IMR-90 (cell line): ENCODE measurements around the gene ABCA2. TPM values are rescaled to one million over a fixed set of nuclear protein-coding genes. Genes with fewer than 3 reads are reported as not detected.

ENCODE experiments used
- ATAC-seq: fragments of 200-7000 bp; cut with Tn5 transposase; 2 replicates; pipeline ENCODE4 v1.9.1; 2020; ENCODE audit warnings: low read depth, mild to moderate bottlenecking, moderate library complexity
- BruUV-seq: library from RNA; stranded (reverse); fragments of 400-500 nt; replicated peaks from 2 replicates; lab custom pipeline; 2021; lab: Mats Ljungman, UMichigan
- CTCF ChIA-PET: fragments of 300-600 bp; formaldehyde crosslinking; extraction: SDS; loops from one replicate; lab custom pipeline; 2021; ENCODE audit warnings: antibody characterized with exemption; lab: Yijun Ruan, JAX
- POLR2A ChIA-PET: fragments of 300-600 bp; sonication (Branson Sonifier 250); formaldehyde crosslinking; loops from one replicate; lab custom pipeline; 2022; ENCODE audit warnings: antibody characterized with exemption; ENCODE audit not compliant: unreplicated experiment; lab: Charles Lee
- DNase-seq: peaks from one replicate; pipeline ENCODE4 v3.0.0; 2013
- H2AFZ ChIP-seq: replicated peaks from 2 replicates; pipeline ENCODE3; 2013; ENCODE audit warnings: low read length, mild to moderate bottlenecking; ENCODE audit not compliant: poor library complexity
- H2AK5ac ChIP-seq: 2 replicates; pipeline ENCODE4 v1.6.1; 2013; ENCODE audit warnings: low read depth, low read length, inconsistent platforms
- H2AK9ac ChIP-seq: replicated peaks from 2 replicates; pipeline ENCODE3; 2013; ENCODE audit warnings: mild to moderate bottlenecking, low read depth, low read length, moderate library complexity; ENCODE audit not compliant: poor library complexity
- H2BK120ac ChIP-seq: 2 replicates; pipeline ENCODE4 v1.6.1; 2013; ENCODE audit warnings: low read depth, low read length, inconsistent platforms
- H2BK15ac ChIP-seq: 3 replicates; pipeline ENCODE4 v1.6.1; 2013; ENCODE audit warnings: low read depth, low read length, inconsistent platforms
- H2BK20ac ChIP-seq: 2 replicates; pipeline ENCODE4 v1.6.1; 2013; ENCODE audit warnings: low read depth, mild to moderate bottlenecking, inconsistent platforms, low read length, moderate library complexity
- H2BK5ac ChIP-seq: 2 replicates; pipeline ENCODE4 v1.6.1; 2013; ENCODE audit warnings: mild to moderate bottlenecking, low read depth, low read length, inconsistent platforms; ENCODE audit not compliant: poor library complexity, severe bottlenecking
- H3K14ac ChIP-seq: replicated peaks from 2 replicates; pipeline ENCODE4 v1.6.1; 2013; ENCODE audit warnings: low read depth, low read length, inconsistent platforms
- H3K18ac ChIP-seq: 2 replicates; pipeline ENCODE4 v1.6.1; 2013; ENCODE audit warnings: low read depth, low read length, control low read depth
- H3K23ac ChIP-seq: 2 replicates; pipeline ENCODE4 v1.6.1; 2013; ENCODE audit warnings: low read depth, low read length, inconsistent platforms
- H3K27ac ChIP-seq: 2 replicates; pipeline ENCODE4 v1.5.1; 2013; ENCODE audit warnings: mild to moderate bottlenecking, control low read depth, low read length; ENCODE audit not compliant: insufficient read depth
- H3K27me3 ChIP-seq: 2 replicates; pipeline ENCODE4 v1.6.1; 2013; ENCODE audit warnings: low read length; ENCODE audit not compliant: control insufficient read depth, insufficient read depth
- H3K36me3 ChIP-seq: 2 replicates; pipeline ENCODE4 v1.6.1; 2013; ENCODE audit warnings: low read length, mixed read lengths; ENCODE audit not compliant: control insufficient read depth, insufficient read depth
- H3K4ac ChIP-seq: 2 replicates; pipeline ENCODE4 v1.6.1; 2013; ENCODE audit warnings: low read depth, low read length, inconsistent platforms
- H3K4me1 ChIP-seq: 2 replicates; pipeline ENCODE4 v1.6.1; 2013; ENCODE audit warnings: low read length, mixed read lengths; ENCODE audit not compliant: control insufficient read depth, insufficient read depth
- H3K4me2 ChIP-seq: 2 replicates; pipeline ENCODE4 v1.6.1; 2013; ENCODE audit warnings: low read depth, mild to moderate bottlenecking, control low read depth, low read length, moderate library complexity
- H3K4me3 ChIP-seq: 2 replicates; pipeline ENCODE4 v1.5.1; 2013; ENCODE audit warnings: low read depth, mild to moderate bottlenecking, control low read depth, low read length, moderate library complexity; ENCODE audit not compliant: insufficient read depth
- H3K56ac ChIP-seq: 2 replicates; pipeline ENCODE4 v1.6.1; 2013; ENCODE audit warnings: low read length, inconsistent platforms; ENCODE audit not compliant: insufficient read depth; ENCODE audit errors: extremely low read depth
- H3K79me1 ChIP-seq, 2 experiments: 2 replicates each; pipeline ENCODE4 v1.6.1; 2013; ENCODE audit warnings: low read length in 2 of 2, inconsistent platforms in 1 of 2, low read depth in 1 of 2
- H3K9ac ChIP-seq: 2 replicates; pipeline ENCODE4 v1.6.1; 2013; ENCODE audit warnings: low read depth, low read length, control low read depth
- H3K9me1 ChIP-seq: 2 replicates; pipeline ENCODE4 v1.6.1; 2013; ENCODE audit warnings: low read length, inconsistent platforms; ENCODE audit not compliant: insufficient read depth
- H3K9me3 ChIP-seq: 2 replicates; pipeline ENCODE4 v1.6.1; 2013; ENCODE audit warnings: low read length; ENCODE audit not compliant: control insufficient read depth, insufficient read depth
- H4K20me1 ChIP-seq: 2 replicates; pipeline ENCODE4 v1.6.1; 2013; ENCODE audit warnings: low read length, inconsistent platforms; ENCODE audit not compliant: insufficient read depth
- H4K5ac ChIP-seq: 2 replicates; pipeline ENCODE4 v1.6.1; 2013; ENCODE audit warnings: mild to moderate bottlenecking, low read depth, low read length, control low read depth
- H4K8ac ChIP-seq, 2 experiments: 2 replicates each; pipeline ENCODE4 v1.6.1; 2013; ENCODE audit warnings: low read depth in 2 of 2, low read length in 2 of 2, control low read depth in 1 of 2, inconsistent platforms in 1 of 2
- H4K91ac ChIP-seq: 2 replicates; pipeline ENCODE4 v1.6.1; 2013; ENCODE audit warnings: low read depth, low read length, inconsistent platforms; ENCODE audit not compliant: insufficient read depth
- BHLHE40 ChIP-seq: fragments of 150-350 bp; IDR thresholded peaks from 2 replicates; pipeline ENCODE4 v1.6.1; 2016; ENCODE audit warnings: mild to moderate bottlenecking, low read depth, low read length
- CEBPB ChIP-seq: IDR thresholded peaks from 2 replicates; pipeline ENCODE4 v1.6.1; 2012; ENCODE audit warnings: low read depth, low read length, improper control_type of control experiment
- CHD1 ChIP-seq: IDR thresholded peaks from 2 replicates; pipeline ENCODE4 v1.6.1; 2012; ENCODE audit warnings: low read depth, low read length, improper control_type of control experiment
- FOS ChIP-seq: fragments of 150-350 bp; IDR thresholded peaks from 2 replicates; pipeline ENCODE4 v1.6.1; 2016; ENCODE audit warnings: low read depth, low read length
- MAFK ChIP-seq: IDR thresholded peaks from 2 replicates; pipeline ENCODE4 v1.6.1; 2012; ENCODE audit warnings: low read depth, low read length, improper control_type of control experiment
- MAZ ChIP-seq: IDR thresholded peaks from 2 replicates; pipeline ENCODE4 v1.6.1; 2012; ENCODE audit warnings: low read depth, mild to moderate bottlenecking, low read length, improper control_type of control experiment, moderate library complexity, borderline replicate concordance
- MXI1 ChIP-seq: IDR thresholded peaks from 2 replicates; pipeline ENCODE4 v1.6.1; 2012; ENCODE audit warnings: low read depth, mild to moderate bottlenecking, low read length, moderate library complexity, borderline replicate concordance
- NFE2L2 ChIP-seq: fragments of 150-350 bp; IDR thresholded peaks from 2 replicates; pipeline ENCODE4 v1.6.1; 2016; ENCODE audit warnings: low read depth, mild to moderate bottlenecking, low read length
- POLR2A ChIP-seq: IDR thresholded peaks from 2 replicates; pipeline ENCODE4 v1.6.1; 2012; ENCODE audit warnings: mild to moderate bottlenecking, low read depth, low read length
- RAD21 ChIP-seq: IDR thresholded peaks from 2 replicates; pipeline ENCODE4 v1.6.1; 2012; ENCODE audit warnings: low read length, improper control_type of control experiment
- RCOR1 ChIP-seq: IDR thresholded peaks from 2 replicates; pipeline ENCODE4 v1.6.1; 2012; ENCODE audit warnings: mild to moderate bottlenecking, low read length, improper control_type of control experiment; ENCODE audit not compliant: insufficient replicate concordance
- RFX5 ChIP-seq: IDR thresholded peaks from 2 replicates; pipeline ENCODE4 v1.8.0; 2012; ENCODE audit warnings: low read depth, mild to moderate bottlenecking, low read length, moderate library complexity
- SMC3 ChIP-seq: fragments of 150-350 bp; IDR thresholded peaks from 2 replicates; pipeline ENCODE4 v1.6.1; 2016; ENCODE audit warnings: low read depth, mild to moderate bottlenecking, antibody characterized with exemption, low read length, moderate library complexity
- WGBS, 2 experiments: methylation state at CpG; one replicate each; pipeline versions ENCODE4 v1.1.5 to v1.1.7; 2013; ENCODE audit warnings: missing lambda C conversion rate in 2 of 2; ENCODE audit not compliant: insufficient read length in 1 of 2; ENCODE audit errors: extremely low coverage in 2 of 2; 5-methylcytosine and 5-hydroxymethylcytosine counted together
- dilution Hi-C: fragments of 300-500 bp; cut with HindIII; formaldehyde crosslinking; loops from one replicate; pipeline ENCODE4 v1.14.3; 2018; ENCODE audit warnings: low sequenced_read_pairs; ENCODE audit not compliant: unreplicated experiment
- in situ Hi-C: fragments of 300-500 bp; cut with MboI; formaldehyde crosslinking; loops from 3 replicates; pipeline ENCODE4 v1.14.3; 2019; ENCODE audit warnings: low sequenced_read_pairs, inconsistent platforms, mixed read lengths
- intact Hi-C: fragments of 100-400 bp; cut with micrococcal nuclease; formaldehyde crosslinking; loops from 2 replicates; pipeline ENCODE4 v1.10.0; 2022
- polyA plus RNA-seq, 3 experiments: library from polyadenylated mRNA; depleted of rRNA; stranded (reverse); fragments of >200 nt; gene quantifications; 2 replicates each; pipeline ENCODE4 v1.2.3, GENCODE V29; 2012; ENCODE audit warnings: low replicate concordance in 1 of 3
- total RNA-seq: library from RNA; depleted of rRNA; stranded (reverse); fragments of >200 nt; gene quantifications from 2 replicates; pipeline ENCODE4 v1.2.3, GENCODE V29; 2012
- TF ChIP-seq, protein P1 (sequence below): fragments of 150-350 bp; IDR thresholded peaks from 2 replicates; pipeline ENCODE4 v1.6.1; 2017; ENCODE audit warnings: mild to moderate bottlenecking, antibody characterized with exemption, low read length, low read depth
- TF ChIP-seq, protein P2 (sequence below): fragments of 150-350 bp; IDR thresholded peaks from 2 replicates; pipeline ENCODE4 v1.6.1; 2016; ENCODE audit warnings: low read depth, mild to moderate bottlenecking, low read length, moderate library complexity, borderline replicate concordance

The ABCA2 gene
- total and polyA plus RNA-seq, 2 of the 4 experiments (the other 2 are of a cell fraction) = 3.8 to 46.0 TPM

- peaks cover 6 to 16% of the 10 kb centered on the region in 2 experiments; a peak in 3 of 4 replicates for H3K79me1 ChIP-seq
- in situ Hi-C loops (no loop called here), intact Hi-C loops (no loop called here), dilution Hi-C loops (no loop called here)
- H3K27ac ChIP-seq = peak overlapping the region; percentile 67; the same call in 1 of the 2 replicates
- no peak overlapping the region for H2BK5ac ChIP-seq
- peak overlapping the region in 1 of 2 experiments; percentile 88; a peak in 3 of 4 replicates for H4K8ac ChIP-seq
- no peak for ATAC-seq
- peak overlapping the region; percentile 66 for H3K14ac ChIP-seq
- no peak overlapping the region for H2BK15ac ChIP-seq
- peak overlapping the region; percentile 93 for H2AK5ac ChIP-seq
- peaks cover 10% of the 10 kb centered on the region for H3K27me3 ChIP-seq
- peak overlapping the region; percentile 77 for H3K4ac ChIP-seq
- no peak overlapping the region for H3K18ac ChIP-seq
- H3K9ac ChIP-seq = peak overlapping the region; percentile 46
- H3K9me1 ChIP-seq = peaks cover 3% of the 10 kb centered on the region; the same call in 1 of the 2 replicates
- H3K23ac ChIP-seq = peak overlapping the region; percentile 7
- peak overlapping the region; percentile 66 for H3K4me2 ChIP-seq
- peak overlapping the region; percentile 26; the same call in 1 of the 2 replicates for H4K91ac ChIP-seq
- no peak overlapping the region for H4K5ac ChIP-seq
- H2BK120ac ChIP-seq = 0 out of 2 replicates have a peak overlapping the region, but pooled peaks have one; percentile 30
- peak overlapping the region; percentile 51 for H3K4me3 ChIP-seq
- no peak for DNase-seq
- ChIA-PET POLR2A (no interaction called here), CTCF (interaction anchor here (1.6 kb wide), 1 partner anchor 36 kb away, joined by 7 read pairs; no protein-coding TSS in a partner anchor)
- WGBS, 2 experiments = no CpG with 5 or more reads among the region's 18 CpGs
- H4K20me1 ChIP-seq = no peaks in the 10 kb centered on the region; the same call in 1 of the 2 replicates
- H2AFZ ChIP-seq = peak overlapping the region; percentile 93
- peaks cover 6% of the 10 kb centered on the region for H3K9me3 ChIP-seq
- H3K36me3 ChIP-seq = peaks cover 5% of the 10 kb centered on the region; the same call in 1 of the 2 replicates
- H2BK20ac ChIP-seq = no peak overlapping the region
- peak overlapping the region; percentile 95 for H2AK9ac ChIP-seq
- H3K56ac ChIP-seq = no peak overlapping the region
- H3K4me1 ChIP-seq = peaks cover 18% of the 10 kb centered on the region
- BruUV-seq = no TSS peak
- TF ChIP-seq FOS = no peak
- TF ChIP-seq, protein P1, sequence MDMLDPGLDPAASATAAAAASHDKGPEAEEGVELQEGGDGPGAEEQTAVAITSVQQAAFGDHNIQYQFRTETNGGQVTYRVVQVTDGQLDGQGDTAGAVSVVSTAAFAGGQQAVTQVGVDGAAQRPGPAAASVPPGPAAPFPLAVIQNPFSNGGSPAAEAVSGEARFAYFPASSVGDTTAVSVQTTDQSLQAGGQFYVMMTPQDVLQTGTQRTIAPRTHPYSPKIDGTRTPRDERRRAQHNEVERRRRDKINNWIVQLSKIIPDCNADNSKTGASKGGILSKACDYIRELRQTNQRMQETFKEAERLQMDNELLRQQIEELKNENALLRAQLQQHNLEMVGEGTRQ = no peak
- no peak for TF ChIP-seq MXI1
- TF ChIP-seq CEBPB = no peak
- no peak for TF ChIP-seq SMC3
- no peak for TF ChIP-seq MAZ
- no peak for TF ChIP-seq BHLHE40
- TF ChIP-seq RFX5 = no peak
- no peak for TF ChIP-seq NFE2L2
- TF ChIP-seq MAFK = no peak
- TF ChIP-seq POLR2A = no peak
- no peak for TF ChIP-seq CHD1
- TF ChIP-seq, protein P2, sequence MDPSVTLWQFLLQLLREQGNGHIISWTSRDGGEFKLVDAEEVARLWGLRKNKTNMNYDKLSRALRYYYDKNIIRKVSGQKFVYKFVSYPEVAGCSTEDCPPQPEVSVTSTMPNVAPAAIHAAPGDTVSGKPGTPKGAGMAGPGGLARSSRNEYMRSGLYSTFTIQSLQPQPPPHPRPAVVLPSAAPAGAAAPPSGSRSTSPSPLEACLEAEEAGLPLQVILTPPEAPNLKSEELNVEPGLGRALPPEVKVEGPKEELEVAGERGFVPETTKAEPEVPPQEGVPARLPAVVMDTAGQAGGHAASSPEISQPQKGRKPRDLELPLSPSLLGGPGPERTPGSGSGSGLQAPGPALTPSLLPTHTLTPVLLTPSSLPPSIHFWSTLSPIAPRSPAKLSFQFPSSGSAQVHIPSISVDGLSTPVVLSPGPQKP = no peak
- TF ChIP-seq RCOR1 = no peak
- TF ChIP-seq RAD21 = no peak
Measured at GRCh38 chr9:136992819-136993369, 35.1 kb downstream of the ABCA2 start.
